ENCODE data around the gene MRPS21. TPM values are rescaled to one million over a fixed set of nuclear protein-coding genes. Genes with fewer than 3 reads are reported as not detected.

Gene MRPS21
- total and polyA plus RNA-seq, 9 of the 15 experiments (the other 6 are each of a cell fraction or from before 2014, with no cell fraction given), result 119 to 407 (median 149) TPM

DNA sequence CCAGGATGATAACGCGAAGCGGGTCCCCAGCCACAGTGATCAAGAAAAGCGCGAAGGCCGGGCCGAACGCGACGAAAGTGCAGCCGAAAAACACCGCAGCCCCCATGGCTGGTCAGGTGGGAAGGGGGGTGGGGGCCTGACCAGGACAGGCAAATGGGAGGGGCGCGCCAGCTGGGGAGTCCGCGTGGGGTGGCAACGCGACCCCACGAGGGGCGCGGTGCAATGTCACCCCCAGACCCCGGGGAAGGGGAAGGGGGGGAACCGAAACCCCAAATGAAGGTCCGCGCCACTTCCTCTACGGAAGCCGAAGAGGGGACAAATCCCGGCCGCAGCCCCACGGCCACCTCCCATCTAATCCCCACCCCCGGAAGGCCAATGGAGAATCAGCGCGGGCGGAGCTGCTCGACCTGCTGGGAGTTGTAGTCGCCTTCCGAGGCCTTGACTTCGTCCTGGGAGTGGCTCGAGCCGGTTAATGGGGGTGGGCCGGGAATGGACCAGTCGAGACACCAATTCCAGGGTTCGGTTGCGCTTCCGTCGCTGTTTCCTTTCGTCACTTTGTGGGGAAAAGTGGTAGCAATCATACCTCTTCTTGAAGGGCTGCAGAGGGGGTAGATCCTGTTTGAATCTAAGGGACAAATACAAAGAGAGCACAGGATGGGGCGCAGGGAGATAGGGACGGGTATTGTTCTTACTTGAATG, 24.8 kb upstream of the MRPS21 start, which contains the start of gene APH1A (continued):
- TF ChIP-seq STAT6 (CRISPR knock-in tag; IDR thresholded peaks at IDR 0.05) (no peak), FOXM1 (IDR thresholded peaks at IDR 0.05; ENCODE audit: low read depth) (no peak), FOXM1 (CRISPR knock-in tag; IDR thresholded peaks at IDR 0.05; ENCODE audit: low read depth) (no peak), CHD1 (IDR thresholded peaks at IDR 0.05; ENCODE audit: low read length) (no peak), PHB (CRISPR knock-in tag; IDR thresholded peaks at IDR 0.05) (no peak), POU5F1 (IDR thresholded peaks at IDR 0.05; ENCODE audit: borderline replicate concordance, low read depth, low read length, partially characterized antibody) (peak; percentile 87), ZNF24 (IDR thresholded peaks at IDR 0.05) (no peak; the same call in 1 of the 2 replicates), MEF2A (IDR thresholded peaks at IDR 0.05; ENCODE audit: control insufficient read depth, low read depth, low read length) (no peak), HSF4 (CRISPR knock-in tag; IDR thresholded peaks at IDR 0.05; ENCODE audit: borderline replicate concordance) (no peak), MTA1 (IDR thresholded peaks at IDR 0.05; ENCODE audit: borderline replicate concordance) (peak; percentile 92; the same call in 1 of the 2 replicates), ARID1B (IDR thresholded peaks at IDR 0.05) (no peak), ZNF76 (CRISPR knock-in tag; IDR thresholded peaks at IDR 0.05; ENCODE audit: borderline replicate concordance) (no peak), TOE1 (IDR thresholded peaks at IDR 0.05; ENCODE audit: borderline replicate concordance) (0 out of 2 replicates have a peak, but pooled peaks have one; percentile 48), TOE1 (CRISPR knock-in tag; IDR thresholded peaks at IDR 0.05; ENCODE audit: borderline replicate concordance, low read depth) (no peak), MYC (IDR thresholded peaks at IDR 0.05; ENCODE audit: low read depth, low read length) (0 out of 2 replicates have a peak, but pooled peaks have one; percentile 14), MYC (CRISPR knock-in tag; IDR thresholded peaks at IDR 0.05; ENCODE audit: borderline replicate concordance, low read depth) (no peak), CREB3 (tag; conservative IDR thresholded peaks at IDR 0.05; ENCODE audit: low read depth) (no peak), ZNF707 (CRISPR knock-in tag; conservative IDR thresholded peaks at IDR 0.05) (no peak), ESRRB (CRISPR knock-in tag; IDR thresholded peaks at IDR 0.05; ENCODE audit: borderline replicate concordance) (no peak), ARID2 (IDR thresholded peaks at IDR 0.05) (no peak)
- TF ChIP-seq, protein P1, sequence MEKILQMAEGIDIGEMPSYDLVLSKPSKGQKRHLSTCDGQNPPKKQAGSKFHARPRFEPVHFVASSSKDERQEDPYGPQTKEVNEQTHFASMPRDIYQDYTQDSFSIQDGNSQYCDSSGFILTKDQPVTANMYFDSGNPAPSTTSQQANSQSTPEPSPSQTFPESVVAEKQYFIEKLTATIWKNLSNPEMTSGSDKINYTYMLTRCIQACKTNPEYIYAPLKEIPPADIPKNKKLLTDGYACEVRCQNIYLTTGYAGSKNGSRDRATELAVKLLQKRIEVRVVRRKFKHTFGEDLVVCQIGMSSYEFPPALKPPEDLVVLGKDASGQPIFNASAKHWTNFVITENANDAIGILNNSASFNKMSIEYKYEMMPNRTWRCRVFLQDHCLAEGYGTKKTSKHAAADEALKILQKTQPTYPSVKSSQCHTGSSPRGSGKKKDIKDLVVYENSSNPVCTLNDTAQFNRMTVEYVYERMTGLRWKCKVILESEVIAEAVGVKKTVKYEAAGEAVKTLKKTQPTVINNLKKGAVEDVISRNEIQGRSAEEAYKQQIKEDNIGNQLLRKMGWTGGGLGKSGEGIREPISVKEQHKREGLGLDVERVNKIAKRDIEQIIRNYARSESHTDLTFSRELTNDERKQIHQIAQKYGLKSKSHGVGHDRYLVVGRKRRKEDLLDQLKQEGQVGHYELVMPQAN (IDR thresholded peaks at IDR 0.05; ENCODE audit: borderline replicate concordance), result peak; percentile 77
- TF ChIP-seq, protein P2, sequence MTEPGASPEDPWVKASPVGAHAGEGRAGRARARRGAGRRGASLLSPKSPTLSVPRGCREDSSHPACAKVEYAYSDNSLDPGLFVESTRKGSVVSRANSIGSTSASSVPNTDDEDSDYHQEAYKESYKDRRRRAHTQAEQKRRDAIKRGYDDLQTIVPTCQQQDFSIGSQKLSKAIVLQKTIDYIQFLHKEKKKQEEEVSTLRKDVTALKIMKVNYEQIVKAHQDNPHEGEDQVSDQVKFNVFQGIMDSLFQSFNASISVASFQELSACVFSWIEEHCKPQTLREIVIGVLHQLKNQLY (CRISPR knock-in tag; conservative IDR thresholded peaks at IDR 0.05), result no peak

Data from K562 (cell line).